ENCODE measurements around the gene PRKAR2B.

DNA sequence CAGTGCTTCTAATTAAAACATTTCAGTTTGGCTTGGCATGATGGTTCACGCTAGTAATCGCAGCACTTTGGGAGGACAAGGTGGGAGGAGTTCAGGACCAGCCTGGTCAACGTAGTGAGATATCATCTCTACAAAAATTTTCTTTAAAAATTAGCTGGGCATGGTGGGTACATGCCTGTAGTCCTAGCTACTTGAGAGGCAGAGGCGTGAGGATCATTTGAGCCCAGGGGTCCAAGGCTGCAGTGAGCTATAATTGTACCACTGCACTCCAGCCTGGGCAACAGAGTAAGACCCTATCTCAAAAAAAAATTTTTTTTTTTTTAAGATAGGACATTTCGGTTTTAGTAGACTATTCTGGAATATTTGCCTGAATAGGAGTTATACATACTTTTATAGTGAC, 136.7 kb downstream of the PRKAR2B start:
- TF ChIP-seq, protein P1, sequence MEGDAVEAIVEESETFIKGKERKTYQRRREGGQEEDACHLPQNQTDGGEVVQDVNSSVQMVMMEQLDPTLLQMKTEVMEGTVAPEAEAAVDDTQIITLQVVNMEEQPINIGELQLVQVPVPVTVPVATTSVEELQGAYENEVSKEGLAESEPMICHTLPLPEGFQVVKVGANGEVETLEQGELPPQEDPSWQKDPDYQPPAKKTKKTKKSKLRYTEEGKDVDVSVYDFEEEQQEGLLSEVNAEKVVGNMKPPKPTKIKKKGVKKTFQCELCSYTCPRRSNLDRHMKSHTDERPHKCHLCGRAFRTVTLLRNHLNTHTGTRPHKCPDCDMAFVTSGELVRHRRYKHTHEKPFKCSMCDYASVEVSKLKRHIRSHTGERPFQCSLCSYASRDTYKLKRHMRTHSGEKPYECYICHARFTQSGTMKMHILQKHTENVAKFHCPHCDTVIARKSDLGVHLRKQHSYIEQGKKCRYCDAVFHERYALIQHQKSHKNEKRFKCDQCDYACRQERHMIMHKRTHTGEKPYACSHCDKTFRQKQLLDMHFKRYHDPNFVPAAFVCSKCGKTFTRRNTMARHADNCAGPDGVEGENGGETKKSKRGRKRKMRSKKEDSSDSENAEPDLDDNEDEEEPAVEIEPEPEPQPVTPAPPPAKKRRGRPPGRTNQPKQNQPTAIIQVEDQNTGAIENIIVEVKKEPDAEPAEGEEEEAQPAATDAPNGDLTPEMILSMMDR (IDR thresholded peaks at IDR 0.05): no peak
- TF ChIP-seq POLR2A (IDR thresholded peaks at IDR 0.05): no peak

Measured in breast epithelium (tissue), 3 donors.